Effector memory CD8-positive, alpha-beta T cell (primary cell): ENCODE results near the gene RIPOR2.

ENCODE experiments used
- ATAC-seq: fragments of 150-1000 bp; cut with Tn5 transposase; replicated peaks from 2 replicates; pipeline ENCODE4 v1.10.0; 2021; ENCODE audit warnings: mild to moderate bottlenecking, moderate library complexity
- DNase-seq, 3 experiments: peaks; one replicate each; pipeline ENCODE4 v3.0.0; 2021
- H3K27ac Mint-ChIP-seq, 2 donors: one replicate each; pipeline ENCODE4 v1.8.0; 2022; ENCODE audit warnings: mild to moderate bottlenecking in 2 of 2, mixed read lengths in 2 of 2, moderate library complexity in 2 of 2
- H3K27me3 Mint-ChIP-seq, 2 donors: one replicate each; pipeline ENCODE4 v1.8.0; 2022; ENCODE audit warnings: mixed read lengths in 2 of 2
- H3K36me3 Mint-ChIP-seq: one replicate; pipeline ENCODE4 v1.8.0; 2022; ENCODE audit warnings: mild to moderate bottlenecking, moderate library complexity, mixed read lengths; ENCODE audit not compliant: insufficient read depth
- H3K4me1 Mint-ChIP-seq, 2 donors: one replicate each; pipeline ENCODE4 v1.8.0; 2022; ENCODE audit warnings: low read depth in 2 of 2, mixed read lengths in 2 of 2
- H3K4me3 Mint-ChIP-seq, 2 donors: one replicate each; pipeline ENCODE4 v1.8.0; 2022; ENCODE audit warnings: mild to moderate bottlenecking in 2 of 2, mixed read lengths in 2 of 2, moderate library complexity in 2 of 2
- H3K9me3 Mint-ChIP-seq, 2 donors: one replicate each; pipeline ENCODE4 v1.8.0; 2022; ENCODE audit warnings: mixed read lengths in 2 of 2

The RIPOR2 gene

DNA sequence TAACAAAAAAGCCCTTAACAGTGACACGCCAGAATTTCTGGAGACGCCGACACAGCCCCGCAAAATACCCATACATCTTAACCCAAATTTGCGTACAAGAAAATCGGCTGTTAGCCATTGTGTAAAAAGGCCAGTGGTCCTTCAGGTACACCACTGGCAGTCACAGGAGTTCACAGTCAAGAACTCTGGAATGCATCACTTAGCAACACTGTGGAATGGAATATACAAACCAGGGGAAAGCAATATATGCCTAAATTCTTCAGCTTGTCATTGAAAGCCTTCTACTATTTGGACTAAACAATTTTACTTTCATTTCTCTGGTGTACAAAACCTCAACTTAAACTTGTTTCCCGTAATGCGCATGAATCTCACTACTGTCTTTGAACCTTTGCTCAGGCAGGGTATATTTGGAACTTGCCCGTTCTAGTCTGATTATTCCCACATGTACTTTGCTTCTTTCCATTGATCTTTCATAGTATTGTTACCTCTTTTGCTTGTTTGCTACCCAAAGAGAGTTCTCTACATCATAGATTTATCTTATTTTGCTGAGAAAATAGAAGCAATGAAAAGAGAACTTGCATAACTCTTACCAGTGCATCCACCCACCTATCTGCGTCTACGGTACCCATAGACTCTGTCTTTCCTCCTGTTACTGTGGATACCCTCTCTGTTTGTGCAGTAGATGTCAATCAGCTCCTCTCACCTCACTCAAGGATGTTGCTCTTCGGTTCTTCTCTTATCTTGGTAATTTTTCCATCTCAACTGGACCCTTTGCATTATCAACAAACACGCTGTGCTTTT, 136.8 kb downstream of the RIPOR2 start, which contains the start of gene ARMH2:
ARMH2 (minus strand) TSS at position 178 of the 801 bp plus-strand sequence; CDS start at position 118, 60 bp downstream.
- ATAC-seq: no peak
- H3K36me3 Mint-ChIP-seq: peaks cover 39% of the 10 kb centered on the region
- no peak within 1 kb of the TSS for H3K4me3 Mint-ChIP-seq

DNA sequence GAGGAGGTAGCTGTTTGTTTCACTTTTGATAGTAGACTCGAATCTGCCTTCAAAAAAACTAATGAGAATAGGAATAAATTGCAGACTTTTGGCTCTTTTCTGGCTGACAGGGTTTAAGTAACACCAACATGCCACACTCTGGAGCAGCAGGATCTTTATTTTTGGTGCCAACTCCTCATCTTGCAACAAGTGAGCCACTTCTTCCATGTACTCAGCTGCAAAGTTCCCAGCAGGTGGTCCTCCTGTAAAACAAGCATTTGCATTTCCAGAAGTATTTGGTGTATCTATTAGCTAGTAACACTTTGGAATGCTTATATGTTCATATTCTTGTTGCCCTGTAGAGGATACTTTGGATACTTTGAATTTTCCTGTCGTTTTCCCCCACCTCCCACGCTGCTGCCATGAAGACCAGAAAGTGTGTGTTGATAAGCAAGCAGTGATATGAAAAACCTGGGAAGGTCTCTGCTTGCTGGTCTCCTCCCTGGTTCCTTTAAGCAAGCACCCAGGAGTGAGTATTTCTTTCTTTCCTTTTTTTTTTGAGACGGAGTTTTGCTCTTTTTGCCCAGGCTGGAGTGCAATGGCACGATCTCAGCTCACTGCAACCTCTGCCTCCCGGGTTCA, 138.1 kb downstream of the RIPOR2 start:
- Mint-ChIP-seq H3K27me3 (no peaks in the 10 kb centered on the region), H3K36me3 (peaks cover 26% of the 10 kb centered on the region), H3K27ac (no peak overlapping the region), H3K4me1 (peaks cover 0 to 5% of the 10 kb centered on the region in 2 donors), H3K4me3 (no peak overlapping the region), H3K9me3 (no peaks in the 10 kb centered on the region)
- DNase-seq (no peak), ATAC-seq (no peak)

More for the DNA sequence above, 136.8 kb downstream of the RIPOR2 start, which contains the start of gene ARMH2:
- Mint-ChIP-seq H3K27ac (peak within 1 kb of the TSS; percentile 21 to 71), H3K4me1 (peaks cover 0 to 5% of the 10 kb centered on the region in 2 donors), H3K27me3 (no peaks in the 10 kb centered on the region), H3K9me3 (no peaks in the 10 kb centered on the region)
- no peak for DNase-seq

DNA sequence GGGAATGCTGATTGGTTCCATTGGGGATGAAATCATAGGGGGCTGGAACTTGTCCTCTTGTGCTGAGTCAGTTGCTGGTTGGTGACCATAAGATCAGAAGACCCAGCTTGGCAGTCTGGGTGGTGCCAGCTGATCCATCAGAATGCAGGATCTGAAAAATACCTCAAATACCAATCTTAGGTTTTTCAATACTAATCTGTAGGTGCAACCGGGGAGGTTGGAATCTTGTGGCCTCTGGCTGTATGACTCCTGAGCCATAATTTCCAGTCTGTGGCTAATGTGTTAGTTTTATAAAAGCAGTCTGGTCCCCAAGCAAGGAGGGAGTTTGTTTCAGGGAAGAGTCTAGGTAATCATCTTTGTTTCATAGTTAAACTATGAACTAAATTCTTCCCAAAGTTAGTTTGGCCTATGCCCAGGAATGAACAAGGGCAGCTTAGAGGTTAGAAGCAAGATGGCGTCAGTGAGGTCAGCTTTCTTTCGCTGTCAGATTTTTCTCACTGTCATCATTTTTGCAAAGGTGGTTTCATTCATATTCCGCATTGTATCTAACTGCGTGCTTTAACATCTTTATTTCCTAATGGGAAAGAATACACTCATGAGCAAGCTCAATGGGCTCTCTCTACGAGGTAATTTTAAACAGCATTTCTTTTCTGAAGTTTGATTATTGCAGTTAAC, 139.0 kb downstream of the RIPOR2 start:
- ATAC-seq (no peak), DNase-seq (no peak)
- H3K9me3 Mint-ChIP-seq: no peaks in the 10 kb centered on the region
- no peak overlapping the region for H3K27ac Mint-ChIP-seq
- H3K36me3 Mint-ChIP-seq: peaks cover 18% of the 10 kb centered on the region
- no peaks in the 10 kb centered on the region for H3K27me3 Mint-ChIP-seq
- H3K4me3 Mint-ChIP-seq: no peak overlapping the region
- H3K4me1 Mint-ChIP-seq: peaks cover 0 to 5% of the 10 kb centered on the region in 2 donors

DNA sequence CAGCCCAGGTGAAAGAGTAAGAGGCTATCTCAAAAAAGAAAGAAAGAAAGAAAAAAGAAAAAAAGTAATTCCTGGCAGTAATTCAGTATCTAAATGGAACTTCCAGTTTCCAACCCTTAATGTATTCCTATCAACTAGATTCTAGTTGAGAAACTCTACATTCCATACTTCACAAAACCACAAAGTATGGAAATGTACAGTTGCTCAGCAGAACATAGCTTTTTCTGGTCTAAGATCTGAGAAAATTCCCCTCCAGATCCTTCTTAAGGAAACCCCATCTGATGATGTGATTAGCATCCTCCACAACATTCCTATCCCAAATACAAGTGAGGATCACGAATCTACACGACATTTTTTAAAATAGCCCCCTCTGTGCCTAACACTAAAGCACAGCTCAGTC, 140.7 kb downstream of the RIPOR2 start:
- Mint-ChIP-seq H3K4me3 (no peak overlapping the region), H3K27me3 (no peaks in the 10 kb centered on the region), H3K36me3 (peaks cover 4% of the 10 kb centered on the region), H3K4me1 (peaks cover 0 to 5% of the 10 kb centered on the region in 2 donors), H3K27ac (no peak overlapping the region), H3K9me3 (no peaks in the 10 kb centered on the region)
- DNase-seq (no peak), ATAC-seq (no peak)

DNA sequence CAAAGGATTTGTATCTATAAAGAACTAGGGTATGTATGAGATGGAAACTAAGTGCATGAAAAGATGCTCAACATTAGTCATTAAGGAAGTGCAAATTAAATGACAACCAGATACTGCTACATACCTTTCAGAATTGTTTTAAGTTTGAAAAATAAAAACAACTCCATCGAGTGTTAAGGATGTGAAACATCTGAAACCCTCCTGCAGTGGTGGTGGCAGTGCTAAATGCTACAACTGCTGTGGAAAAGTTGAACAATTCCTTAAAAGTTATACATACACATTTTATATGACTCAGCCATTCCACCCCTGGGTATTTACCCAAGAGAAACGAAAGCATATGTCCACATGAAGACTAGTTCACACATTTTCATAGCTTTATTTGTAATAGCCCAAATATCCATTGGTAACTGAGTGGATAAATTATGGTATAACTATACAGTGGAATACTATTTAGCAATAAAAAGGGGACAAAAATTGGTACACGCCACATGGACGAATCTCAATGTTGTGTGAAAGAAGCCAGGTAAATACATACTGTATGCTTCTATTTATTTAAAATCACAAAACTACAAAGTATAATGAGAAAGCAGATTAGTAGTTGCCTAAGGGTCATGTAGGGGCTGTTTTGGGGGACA, 147.6 kb downstream of the RIPOR2 start:
- Mint-ChIP-seq H3K27me3 (no peaks in the 10 kb centered on the region), H3K9me3 (no peaks in the 10 kb centered on the region), H3K4me3 (no peak overlapping the region), H3K4me1 (no peaks in the 10 kb centered on the region), H3K27ac (no peak overlapping the region), H3K36me3 (peaks cover 8% of the 10 kb centered on the region)
- DNase-seq (no peak), ATAC-seq (no peak)

DNA sequence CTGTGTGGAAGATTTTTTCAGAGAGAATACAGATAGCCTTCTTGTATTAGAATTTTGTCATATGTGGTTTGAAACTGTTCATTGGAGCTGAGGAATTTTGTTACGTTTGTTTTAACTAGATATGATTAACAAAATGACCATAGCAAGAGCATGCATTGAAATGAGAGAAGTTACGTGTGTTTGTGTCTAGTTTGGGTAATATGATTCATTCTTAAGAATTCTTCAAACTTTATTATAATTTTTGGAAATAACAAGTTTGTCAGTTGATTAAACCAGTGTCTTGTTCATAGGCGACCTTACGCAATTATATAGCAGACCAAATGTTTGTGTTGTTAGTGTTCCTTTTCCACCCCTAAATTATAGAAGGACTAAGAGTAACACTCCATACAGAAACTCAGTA, 155.6 kb downstream of the RIPOR2 start:
- DNase-seq: no peak
- ATAC-seq: no peak
- H3K27me3 Mint-ChIP-seq: no peaks in the 10 kb centered on the region
- H3K4me1 Mint-ChIP-seq: peaks cover 16 to 23% of the 10 kb centered on the region in 2 donors
- H3K9me3 Mint-ChIP-seq: no peaks in the 10 kb centered on the region
- no peak overlapping the region for H3K4me3 Mint-ChIP-seq
- H3K36me3 Mint-ChIP-seq: peaks cover 11% of the 10 kb centered on the region
- peak overlapping the region in 1 of 2 donors; percentile 38 for H3K27ac Mint-ChIP-seq

DNA sequence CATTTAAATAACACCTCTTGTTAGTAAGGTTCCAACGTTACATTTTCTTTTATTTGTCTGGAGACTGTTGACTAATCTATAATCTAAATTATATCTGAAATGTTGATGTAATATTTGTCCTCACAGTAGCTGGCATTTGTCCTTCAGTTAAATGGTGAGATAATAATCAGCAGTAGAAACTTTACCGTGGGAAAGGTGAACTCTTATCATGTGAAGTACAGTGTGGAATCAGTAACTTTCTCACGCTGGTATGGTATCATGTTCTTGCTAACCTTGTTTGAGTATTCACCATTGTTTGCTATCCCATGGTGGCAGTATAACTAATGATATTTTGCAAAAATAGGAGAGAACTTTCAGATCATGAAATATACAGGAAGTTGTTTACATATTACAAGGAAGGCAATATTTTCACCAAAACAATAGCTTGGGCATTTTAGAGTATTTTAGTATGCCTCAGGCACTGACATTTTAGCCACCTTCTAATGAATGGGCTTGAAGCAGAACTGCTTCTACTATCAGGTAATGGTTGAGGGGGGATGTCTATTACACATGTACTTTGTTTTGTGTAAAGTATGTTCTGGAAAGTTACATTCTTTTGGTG, 156.2 kb downstream of the RIPOR2 start:
- DNase-seq: no peak
- no peak for ATAC-seq
- Mint-ChIP-seq H3K9me3 (no peaks in the 10 kb centered on the region), H3K27ac (no peak overlapping the region), H3K36me3 (peaks cover 18% of the 10 kb centered on the region), H3K27me3 (no peaks in the 10 kb centered on the region), H3K4me1 (peaks cover 16 to 23% of the 10 kb centered on the region in 2 donors), H3K4me3 (no peak overlapping the region)

DNA sequence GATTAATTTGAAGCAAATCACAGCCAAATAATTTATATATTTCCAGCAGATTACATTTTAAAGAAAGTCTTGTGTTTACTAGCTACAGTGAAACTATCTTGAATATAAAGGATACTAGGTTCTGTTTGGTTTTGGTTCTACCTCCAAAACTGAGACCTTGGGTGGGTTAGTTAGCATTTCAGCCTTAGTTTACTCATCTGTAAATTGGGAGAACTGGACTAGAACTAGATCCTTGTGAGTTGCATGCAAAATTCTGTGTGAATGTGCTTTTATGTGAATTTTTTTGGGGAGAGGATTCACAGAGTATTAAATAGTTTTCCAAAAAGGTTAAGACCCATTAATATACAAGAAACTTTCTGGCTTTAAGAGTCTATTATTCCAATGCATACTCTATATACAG, 156.9 kb downstream of the RIPOR2 start:
- DNase-seq (no peak), ATAC-seq (no peak)
- Mint-ChIP-seq H3K27me3 (no peaks in the 10 kb centered on the region), H3K4me3 (no peak overlapping the region), H3K36me3 (peaks cover 19% of the 10 kb centered on the region), H3K4me1 (peaks cover 16 to 23% of the 10 kb centered on the region in 2 donors), H3K9me3 (no peaks in the 10 kb centered on the region), H3K27ac (no peak overlapping the region)

DNA sequence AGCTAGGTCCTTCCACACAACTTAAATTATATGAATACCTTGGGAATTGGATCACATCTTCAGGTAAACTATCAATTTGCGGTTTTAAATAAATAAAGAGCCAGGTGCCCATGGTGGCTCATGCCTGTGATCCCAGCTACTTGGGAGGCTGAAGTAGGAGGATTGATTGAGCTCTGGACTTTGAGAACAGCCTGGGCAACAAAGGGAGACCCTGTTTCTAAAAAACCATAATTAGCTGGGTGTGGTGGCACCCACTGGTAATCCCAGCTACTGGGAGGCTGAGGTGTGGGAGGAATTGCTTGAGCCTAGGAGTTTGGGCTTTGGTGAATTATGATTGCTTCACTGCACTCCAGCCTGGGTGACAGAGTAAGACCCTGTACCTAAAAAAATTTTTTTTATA, 157.6 kb downstream of the RIPOR2 start:
- Mint-ChIP-seq H3K4me1 (peaks cover 16 to 23% of the 10 kb centered on the region in 2 donors), H3K27me3 (no peaks in the 10 kb centered on the region), H3K36me3 (peaks cover 19% of the 10 kb centered on the region), H3K9me3 (no peaks in the 10 kb centered on the region), H3K4me3 (no peak overlapping the region), H3K27ac (no peak overlapping the region)
- DNase-seq (no peak), ATAC-seq (no peak)

DNA sequence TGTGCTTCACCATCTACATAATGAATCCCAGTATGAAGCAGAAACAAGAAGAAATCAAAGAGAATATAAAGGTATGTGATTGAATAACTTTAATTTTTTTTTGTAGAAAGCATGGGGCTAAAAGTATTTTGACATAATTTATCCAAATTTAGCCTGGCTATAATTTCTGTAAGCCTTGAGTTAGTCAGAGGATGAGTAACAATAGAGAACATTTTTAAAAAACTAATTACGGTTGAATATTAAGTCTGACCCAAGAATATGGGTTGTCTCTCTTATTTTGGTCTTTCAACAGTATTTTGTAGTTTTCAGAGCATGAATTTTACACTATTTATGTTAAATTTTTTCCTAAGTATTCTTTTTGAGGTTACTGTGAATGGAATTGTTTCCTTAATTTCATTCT, 158.5 kb downstream of the RIPOR2 start:
- H3K9me3 Mint-ChIP-seq: no peaks in the 10 kb centered on the region
- DNase-seq: no peak
- peaks cover 19% of the 10 kb centered on the region for H3K36me3 Mint-ChIP-seq
- peaks cover 16 to 23% of the 10 kb centered on the region in 2 donors for H3K4me1 Mint-ChIP-seq
- peak overlapping the region in 1 of 2 donors; percentile 98 for H3K4me3 Mint-ChIP-seq
- H3K27me3 Mint-ChIP-seq: no peaks in the 10 kb centered on the region
- no peak overlapping the region for H3K27ac Mint-ChIP-seq
- ATAC-seq: no peak

DNA sequence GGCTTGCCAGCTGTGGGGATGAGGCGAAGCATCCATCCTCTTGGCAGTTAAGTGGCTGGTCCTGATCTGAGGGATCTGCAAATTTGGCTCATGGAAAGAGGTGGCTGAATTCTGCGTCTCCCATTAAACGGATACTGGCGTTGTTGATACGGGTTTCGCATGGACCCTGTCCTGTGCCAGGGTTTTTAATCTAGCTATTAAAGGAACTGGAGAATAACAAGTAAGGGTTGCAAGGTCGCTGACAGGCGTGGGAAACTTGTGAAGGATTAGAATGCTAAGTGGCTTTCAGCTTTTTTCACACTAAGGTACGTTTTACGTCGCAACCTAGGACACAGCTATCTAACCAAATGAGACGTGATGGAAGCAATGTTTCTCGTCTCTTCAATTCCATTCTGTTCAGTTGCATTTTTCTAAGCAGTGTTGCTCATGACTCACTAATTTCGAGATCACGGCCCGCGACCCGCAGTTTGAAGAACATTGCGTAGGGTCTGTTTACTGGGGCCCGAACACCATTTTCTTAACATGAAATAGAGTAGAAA, 160.2 kb downstream of the RIPOR2 start:
- peak overlapping the region; percentile 98 to 99 for H3K4me3 Mint-ChIP-seq
- ATAC-seq (peak; percentile 16), DNase-seq (peak; percentile 5 to 25 (median 9))
- no peaks in the 10 kb centered on the region for H3K9me3 Mint-ChIP-seq
- no peaks in the 10 kb centered on the region for H3K27me3 Mint-ChIP-seq
- H3K36me3 Mint-ChIP-seq: peaks cover 15% of the 10 kb centered on the region
- H3K4me1 Mint-ChIP-seq: peaks cover 16 to 23% of the 10 kb centered on the region in 2 donors
- H3K27ac Mint-ChIP-seq: peak overlapping the region; percentile 91 to 94

DNA sequence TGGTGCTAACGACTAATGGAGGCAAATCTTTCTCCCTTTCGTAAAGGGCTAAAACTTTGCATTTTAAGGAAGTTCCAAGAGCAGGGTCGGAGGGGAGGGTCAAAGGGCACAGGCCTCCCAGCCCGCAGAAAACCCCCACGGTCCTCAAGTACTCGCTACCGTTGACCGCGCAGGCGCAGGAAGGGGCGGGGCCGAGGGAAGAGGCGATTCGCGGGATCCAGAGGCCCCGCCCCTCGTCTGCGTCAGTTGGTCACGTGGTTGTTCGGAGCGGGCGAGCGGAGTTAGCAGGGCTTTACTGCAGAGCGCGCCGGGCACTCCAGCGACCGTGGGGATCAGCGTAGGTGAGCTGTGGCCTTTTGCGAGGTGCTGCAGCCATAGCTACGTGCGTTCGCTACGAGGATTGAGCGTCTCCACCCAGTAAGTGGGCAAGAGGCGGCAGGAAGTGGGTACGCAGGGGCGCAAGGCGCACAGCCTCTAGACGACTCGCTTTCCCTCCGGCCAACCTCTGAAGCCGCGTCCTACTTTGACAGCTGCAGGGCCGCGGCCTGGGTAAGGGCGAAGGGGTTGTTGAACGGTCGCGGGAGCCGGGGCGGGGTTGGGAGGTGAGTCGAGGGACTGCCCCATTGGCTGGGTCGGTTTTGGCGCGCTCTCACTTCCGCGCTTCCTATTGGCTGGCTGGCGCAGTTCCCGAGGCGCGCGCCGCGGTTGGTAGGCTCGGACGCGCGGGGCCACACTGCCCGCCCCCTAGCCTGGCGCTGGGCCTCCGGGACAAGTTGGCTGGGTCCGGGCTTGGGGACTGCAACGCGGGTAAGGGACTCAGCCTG, 160.9 kb downstream of the RIPOR2 start, which contains the start of gene GMNN:
GMNN (plus strand) TSS at position 242 of the 824 bp plus-strand sequence. CDS start 2,310 bp downstream, outside the sequence.
- ATAC-seq (peak; percentile 88), DNase-seq (peak; percentile 97 to 99 (median 97))
- Mint-ChIP-seq H3K27ac (peak within 1 kb of the TSS; percentile 91 to 94), H3K36me3 (peaks cover 14% of the 10 kb centered on the region), H3K9me3 (no peaks in the 10 kb centered on the region), H3K27me3 (no peaks in the 10 kb centered on the region), H3K4me3 (peak within 1 kb of the TSS; percentile 98 to 99), H3K4me1 (peaks cover 13 to 21% of the 10 kb centered on the region in 2 donors)
